ENCODE data around the gene RRH. TPM values are rescaled to one million over a fixed set of nuclear protein-coding genes. Genes with fewer than 3 reads are reported as not detected.

Gene RRH
- total and polyA plus RNA-seq, 2 of the 4 experiments (the other 2 are of a cell fraction), result 0.05 TPM; not detected in 1

DNA sequence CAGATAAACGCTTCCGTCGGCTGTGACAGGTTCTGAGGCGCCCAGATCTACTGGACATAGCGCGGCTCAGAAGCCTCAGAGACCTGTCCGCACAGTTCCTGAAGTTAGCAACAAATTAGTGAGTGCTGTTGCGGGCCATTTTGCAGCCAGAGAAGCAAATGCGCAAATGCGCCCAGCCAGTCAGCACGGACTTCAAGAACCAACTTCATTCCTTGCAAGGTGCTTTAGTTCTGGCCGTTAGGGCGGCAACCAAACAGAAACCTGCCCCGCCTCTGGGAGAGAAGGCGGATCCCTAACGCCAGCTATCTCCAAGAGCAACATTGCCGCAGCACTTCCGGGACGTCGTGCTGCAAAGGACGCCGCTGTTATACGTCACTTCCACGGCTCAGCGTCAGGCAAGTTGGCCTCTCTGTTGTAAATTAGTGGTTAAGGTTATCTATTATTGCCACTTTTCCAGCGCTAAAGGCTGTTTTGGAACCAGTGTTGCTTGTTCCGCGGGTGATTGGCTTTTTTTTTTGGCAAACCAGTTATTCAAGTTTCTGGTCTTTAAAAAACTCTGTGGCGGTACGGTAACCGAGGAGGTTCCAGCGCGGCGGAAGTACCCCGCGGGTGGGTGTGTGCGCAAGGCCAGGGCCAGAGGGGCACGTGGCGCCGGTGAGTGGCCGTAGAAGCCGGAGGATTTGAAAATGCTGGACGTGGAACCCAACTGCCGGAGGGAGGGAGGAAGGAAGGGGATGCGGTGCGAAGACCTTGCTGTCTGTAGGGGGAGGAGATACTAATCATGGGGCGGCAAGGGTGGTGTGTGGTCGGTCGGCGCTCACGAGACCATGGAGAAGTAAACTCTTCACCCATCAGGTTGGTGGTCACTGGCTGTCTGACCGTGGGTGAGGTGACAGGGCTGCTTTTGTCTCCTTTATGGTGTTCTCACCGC, 12.4 kb upstream of the RRH start, which contains the start of gene GAR1 (continued):
- TF ChIP-seq CTCF (conservative IDR thresholded peaks at IDR 0.05; ENCODE audit: low read depth, low read length), result no peak
- TF ChIP-seq CHD1 (IDR thresholded peaks at IDR 0.05; ENCODE audit: low read depth, low read length), result no peak
